Nephron progenitor cell (in vitro differentiated cells): ENCODE measurements around the gene HIGD1B.
A peak's percentile ranks its signal among the peaks of the same experiment; 100 is the strongest.

Source experiments
- DNase-seq: peaks from one replicate; pipeline ENCODE4 v3.0.0; 2021
- H3K27ac Mint-ChIP-seq: 2 replicates; pipeline ENCODE4 v1.8.0; 2021; ENCODE audit warnings: mild to moderate bottlenecking, moderate library complexity, mixed read lengths
- H3K27me3 Mint-ChIP-seq: 2 replicates; pipeline ENCODE4 v1.8.0; 2021; ENCODE audit warnings: mild to moderate bottlenecking, low read depth, mixed read lengths; ENCODE audit not compliant: poor library complexity
- H3K36me3 Mint-ChIP-seq: 2 replicates; pipeline ENCODE4 v1.8.0; 2021; ENCODE audit warnings: low read depth, mixed read lengths
- H3K4me1 Mint-ChIP-seq: 2 replicates; pipeline ENCODE4 v1.8.0; 2021; ENCODE audit warnings: mixed read lengths
- H3K4me3 Mint-ChIP-seq: 2 replicates; pipeline ENCODE4 v1.8.0; 2021; ENCODE audit warnings: mild to moderate bottlenecking, moderate library complexity, mixed read lengths
- H3K9me3 Mint-ChIP-seq: 2 replicates; pipeline ENCODE4 v1.8.0; 2021; ENCODE audit warnings: mild to moderate bottlenecking, moderate library complexity, mixed read lengths
- TF ChIP-seq, protein P1 (sequence below): fragments of 200-600 bp; sonication (generic); IDR thresholded peaks from 2 replicates; pipeline ENCODE4 v1.5.0; 2021; ENCODE audit warnings: antibody characterized with exemption

HIGD1B gene

DNA sequence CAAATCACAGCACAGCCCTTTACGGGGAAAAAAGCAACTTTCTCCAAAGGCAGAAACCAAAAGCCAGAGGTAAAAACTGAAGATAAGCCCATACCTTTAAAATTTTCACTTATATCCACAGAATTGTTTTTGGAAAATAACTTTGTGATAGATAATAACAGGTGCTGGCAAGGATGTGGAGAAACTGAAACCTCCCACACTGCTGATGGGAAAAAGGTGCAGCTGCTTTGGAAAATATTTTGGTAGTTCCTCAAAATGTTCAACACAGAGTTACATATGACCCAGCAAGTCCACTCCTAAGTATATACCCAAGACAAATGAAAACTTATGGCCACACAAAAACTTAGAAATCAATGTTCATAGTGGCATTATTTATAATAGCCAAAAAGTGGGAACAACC is 39.3 kb downstream of the HIGD1B start:
- Mint-ChIP-seq H3K4me1 (no peaks in the 10 kb centered on the region), H3K4me3 (no peak overlapping the region), H3K36me3 (peaks cover 39% of the 10 kb centered on the region), H3K27ac (no peak overlapping the region), H3K9me3 (no peaks in the 10 kb centered on the region), H3K27me3 (no peaks in the 10 kb centered on the region)
- DNase-seq = no peak
- TF ChIP-seq, protein P1, sequence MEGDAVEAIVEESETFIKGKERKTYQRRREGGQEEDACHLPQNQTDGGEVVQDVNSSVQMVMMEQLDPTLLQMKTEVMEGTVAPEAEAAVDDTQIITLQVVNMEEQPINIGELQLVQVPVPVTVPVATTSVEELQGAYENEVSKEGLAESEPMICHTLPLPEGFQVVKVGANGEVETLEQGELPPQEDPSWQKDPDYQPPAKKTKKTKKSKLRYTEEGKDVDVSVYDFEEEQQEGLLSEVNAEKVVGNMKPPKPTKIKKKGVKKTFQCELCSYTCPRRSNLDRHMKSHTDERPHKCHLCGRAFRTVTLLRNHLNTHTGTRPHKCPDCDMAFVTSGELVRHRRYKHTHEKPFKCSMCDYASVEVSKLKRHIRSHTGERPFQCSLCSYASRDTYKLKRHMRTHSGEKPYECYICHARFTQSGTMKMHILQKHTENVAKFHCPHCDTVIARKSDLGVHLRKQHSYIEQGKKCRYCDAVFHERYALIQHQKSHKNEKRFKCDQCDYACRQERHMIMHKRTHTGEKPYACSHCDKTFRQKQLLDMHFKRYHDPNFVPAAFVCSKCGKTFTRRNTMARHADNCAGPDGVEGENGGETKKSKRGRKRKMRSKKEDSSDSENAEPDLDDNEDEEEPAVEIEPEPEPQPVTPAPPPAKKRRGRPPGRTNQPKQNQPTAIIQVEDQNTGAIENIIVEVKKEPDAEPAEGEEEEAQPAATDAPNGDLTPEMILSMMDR = no peak

DNA sequence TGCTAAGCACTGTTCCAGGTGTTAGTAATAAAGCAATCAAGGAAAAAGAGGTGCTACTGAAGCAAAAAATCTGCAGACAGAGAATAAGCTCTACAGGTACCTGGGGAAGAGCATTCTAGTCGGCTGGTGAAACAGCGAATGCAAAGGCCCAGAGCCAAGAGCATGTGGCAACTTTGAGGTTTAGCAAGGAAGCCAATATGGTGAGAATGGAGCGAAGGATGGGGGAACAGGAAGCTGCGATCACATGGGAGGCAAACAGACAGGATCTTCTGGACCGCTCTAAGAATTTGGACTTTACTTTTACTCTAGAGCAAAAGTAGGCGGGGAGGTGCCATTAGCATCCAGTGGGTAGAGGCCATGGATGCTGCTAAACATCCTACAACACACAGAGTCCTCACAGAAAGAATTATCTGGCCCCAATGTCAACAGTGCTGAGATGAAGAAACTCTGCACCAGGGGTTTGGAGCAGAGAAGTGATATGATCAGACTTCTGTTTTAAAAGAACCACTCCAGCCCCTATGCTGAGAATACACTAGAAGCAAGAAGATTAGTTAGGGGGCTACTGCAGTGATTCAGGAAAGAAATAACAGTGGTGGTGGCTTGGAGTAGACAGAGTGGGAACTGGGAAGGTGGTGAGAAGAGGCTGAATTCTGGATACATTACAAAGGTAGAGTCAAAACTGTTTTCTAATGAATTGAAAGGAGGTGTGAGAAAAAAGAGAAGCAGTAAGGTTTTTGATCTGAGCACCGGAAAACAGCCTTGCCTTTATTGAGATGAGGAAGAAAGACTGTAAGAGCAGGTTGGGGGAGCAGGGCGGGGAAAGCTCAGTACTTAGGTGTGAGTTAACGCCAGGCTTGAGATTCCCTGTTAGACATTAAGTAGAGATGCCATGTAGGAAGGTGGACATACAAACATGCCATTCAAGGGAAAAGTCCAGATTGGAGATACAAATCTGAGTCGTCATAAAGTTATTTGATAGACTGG is 40.6 kb downstream of the HIGD1B start:
- no peak overlapping the region for H3K4me3 Mint-ChIP-seq
- TF ChIP-seq, protein P1 = no peak
- H3K27me3 Mint-ChIP-seq = no peaks in the 10 kb centered on the region
- no peak for DNase-seq
- no peak overlapping the region for H3K27ac Mint-ChIP-seq
- no peaks in the 10 kb centered on the region for H3K4me1 Mint-ChIP-seq
- peaks cover 32% of the 10 kb centered on the region for H3K36me3 Mint-ChIP-seq
- H3K9me3 Mint-ChIP-seq = no peaks in the 10 kb centered on the region

DNA sequence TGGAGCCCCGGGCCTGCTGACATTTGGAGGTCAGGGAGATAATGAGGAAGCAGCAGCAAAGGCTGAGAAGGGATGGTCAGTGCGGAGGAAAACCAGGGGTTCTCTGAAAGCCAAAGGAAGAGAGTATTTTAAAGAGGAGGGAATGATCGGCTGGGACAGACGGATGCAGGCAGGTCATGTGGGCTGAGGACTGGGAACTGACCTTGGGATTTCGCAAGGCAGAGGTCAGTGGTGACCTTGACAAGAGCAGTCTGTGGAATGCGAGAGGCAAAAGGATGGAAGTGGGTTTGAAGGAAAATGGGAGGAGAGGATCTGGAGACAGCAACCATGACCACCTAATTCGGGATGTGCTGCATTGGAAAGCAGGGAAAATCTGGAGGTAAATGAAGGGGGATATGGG is 41.3 kb downstream of the HIGD1B start:
- Mint-ChIP-seq H3K4me3 (no peak overlapping the region), H3K27me3 (no peaks in the 10 kb centered on the region), H3K4me1 (no peaks in the 10 kb centered on the region), H3K27ac (no peak overlapping the region), H3K9me3 (no peaks in the 10 kb centered on the region), H3K36me3 (peaks cover 30% of the 10 kb centered on the region)
- DNase-seq = no peak
- TF ChIP-seq, protein P1 = no peak

- Mint-ChIP-seq H3K4me3 (no peak overlapping the region), H3K27me3 (no peaks in the 10 kb centered on the region), H3K36me3 (peaks cover 35% of the 10 kb centered on the region), H3K9me3 (no peaks in the 10 kb centered on the region), H3K27ac (no peak overlapping the region), H3K4me1 (no peaks in the 10 kb centered on the region)
- TF ChIP-seq, protein P1 = no peak
- DNase-seq = no peak
These were observed 44.6 kb downstream of the HIGD1B start for GRCh38 chr17:44892250-44892649.

- no peak for DNase-seq
- Mint-ChIP-seq H3K9me3 (no peaks in the 10 kb centered on the region), H3K27ac (no peak overlapping the region), H3K27me3 (no peaks in the 10 kb centered on the region), H3K4me1 (peaks cover 13% of the 10 kb centered on the region), H3K4me3 (no peak overlapping the region), H3K36me3 (peaks cover 35% of the 10 kb centered on the region)
- TF ChIP-seq, protein P1 = no peak
These were observed 47.0 kb downstream of the HIGD1B start for GRCh38 chr17:44894642-44895041.

- Mint-ChIP-seq H3K27me3 (peaks cover 3% of the 10 kb centered on the region), H3K4me1 (peaks cover 32% of the 10 kb centered on the region), H3K9me3 (no peaks in the 10 kb centered on the region), H3K36me3 (peaks cover 21% of the 10 kb centered on the region), H3K4me3 (peak overlapping the region; percentile 90), H3K27ac (peak overlapping the region; percentile 100)
- DNase-seq = no peak
- TF ChIP-seq, protein P1 = no peak
These were observed 51.0 kb downstream of the HIGD1B start for GRCh38 chr17:44898768-44899073.
